22Rv1 (cell line): ENCODE measurements around the gene PIK3R1.

Experiments
- ZFX ChIP-seq: fragments of 450-650 bp; IDR thresholded peaks from 2 replicates; pipeline ENCODE4 v1.6.1; 2017; ENCODE audit warnings: antibody characterized with exemption, borderline replicate concordance
- TF ChIP-seq, protein P1 (sequence below): fragments of 450-650 bp; IDR thresholded peaks from 2 replicates; pipeline ENCODE4 v1.5.1; 2017; ENCODE audit warnings: mild to moderate bottlenecking

GRCh38 chr5:68189171-68189570 is 26.4 kb upstream of the PIK3R1 start:
- TF ChIP-seq, protein P1, sequence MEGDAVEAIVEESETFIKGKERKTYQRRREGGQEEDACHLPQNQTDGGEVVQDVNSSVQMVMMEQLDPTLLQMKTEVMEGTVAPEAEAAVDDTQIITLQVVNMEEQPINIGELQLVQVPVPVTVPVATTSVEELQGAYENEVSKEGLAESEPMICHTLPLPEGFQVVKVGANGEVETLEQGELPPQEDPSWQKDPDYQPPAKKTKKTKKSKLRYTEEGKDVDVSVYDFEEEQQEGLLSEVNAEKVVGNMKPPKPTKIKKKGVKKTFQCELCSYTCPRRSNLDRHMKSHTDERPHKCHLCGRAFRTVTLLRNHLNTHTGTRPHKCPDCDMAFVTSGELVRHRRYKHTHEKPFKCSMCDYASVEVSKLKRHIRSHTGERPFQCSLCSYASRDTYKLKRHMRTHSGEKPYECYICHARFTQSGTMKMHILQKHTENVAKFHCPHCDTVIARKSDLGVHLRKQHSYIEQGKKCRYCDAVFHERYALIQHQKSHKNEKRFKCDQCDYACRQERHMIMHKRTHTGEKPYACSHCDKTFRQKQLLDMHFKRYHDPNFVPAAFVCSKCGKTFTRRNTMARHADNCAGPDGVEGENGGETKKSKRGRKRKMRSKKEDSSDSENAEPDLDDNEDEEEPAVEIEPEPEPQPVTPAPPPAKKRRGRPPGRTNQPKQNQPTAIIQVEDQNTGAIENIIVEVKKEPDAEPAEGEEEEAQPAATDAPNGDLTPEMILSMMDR, result no peak
- TF ChIP-seq ZFX, result no peak
